Fibroblast of mammary gland (primary cell): ENCODE measurements around the gene MLST8.

ENCODE experiments used
- DNase-seq: peaks from one replicate; pipeline ENCODE4 v3.0.0-alpha.2; 2010; ENCODE audit warnings: low read depth
- H3K4me3 ChIP-seq: 2 replicates; pipeline ENCODE4 v1.5.1; 2011; ENCODE audit warnings: low read depth, mild to moderate bottlenecking, low read length, moderate library complexity; ENCODE audit not compliant: control insufficient read depth
- TF ChIP-seq, protein P1 (sequence below): conservative IDR thresholded peaks from 2 replicates; pipeline ENCODE4 v1.5.1; 2011; ENCODE audit warnings: low read depth, low read length, inconsistent platforms; ENCODE audit not compliant: control insufficient read depth, insufficient read depth

Gene MLST8

GRCh38 chr16:2232094-2232990, 27.1 kb downstream of the MLST8 start:
- H3K4me3 ChIP-seq, result no peak overlapping the region
- DNase-seq, result no peak

DNA sequence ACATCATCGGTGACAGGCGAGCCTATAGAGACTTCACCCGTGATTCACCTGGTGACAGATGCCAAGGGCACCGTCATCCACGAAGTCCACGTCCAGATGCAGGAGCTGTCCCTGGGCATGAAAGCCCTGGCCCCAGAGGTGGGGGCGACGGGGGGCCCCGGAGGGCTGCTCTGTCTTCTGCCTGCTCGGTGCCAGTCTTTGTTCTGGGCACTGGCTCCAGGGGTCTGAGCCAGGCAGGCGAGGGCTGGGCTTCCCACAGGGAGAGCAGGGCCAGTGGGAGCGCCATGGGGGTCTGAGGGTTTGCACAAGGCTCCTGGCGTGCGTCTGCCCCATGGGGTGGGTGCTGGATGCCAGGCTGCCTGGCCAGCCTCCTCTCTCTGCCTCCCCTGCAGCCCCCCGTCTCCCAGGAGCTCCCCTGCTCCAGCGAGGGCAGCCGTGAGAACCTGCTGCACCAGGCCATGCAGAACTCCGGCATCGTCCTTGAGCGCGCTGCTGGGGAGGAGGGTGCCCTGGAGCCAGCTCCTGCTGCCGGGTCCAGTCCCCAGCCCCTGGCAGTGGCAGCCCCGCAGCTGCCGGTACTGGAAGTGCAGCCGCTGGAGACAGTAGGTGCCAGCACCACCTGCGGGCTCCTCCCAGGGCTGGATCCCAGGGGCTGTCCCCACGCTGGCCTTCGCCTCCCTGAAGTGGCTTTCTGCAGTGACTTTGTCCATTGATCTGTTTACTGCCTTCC, 28.0 kb downstream of the MLST8 start:
- no peak for DNase-seq
- TF ChIP-seq, protein P1, sequence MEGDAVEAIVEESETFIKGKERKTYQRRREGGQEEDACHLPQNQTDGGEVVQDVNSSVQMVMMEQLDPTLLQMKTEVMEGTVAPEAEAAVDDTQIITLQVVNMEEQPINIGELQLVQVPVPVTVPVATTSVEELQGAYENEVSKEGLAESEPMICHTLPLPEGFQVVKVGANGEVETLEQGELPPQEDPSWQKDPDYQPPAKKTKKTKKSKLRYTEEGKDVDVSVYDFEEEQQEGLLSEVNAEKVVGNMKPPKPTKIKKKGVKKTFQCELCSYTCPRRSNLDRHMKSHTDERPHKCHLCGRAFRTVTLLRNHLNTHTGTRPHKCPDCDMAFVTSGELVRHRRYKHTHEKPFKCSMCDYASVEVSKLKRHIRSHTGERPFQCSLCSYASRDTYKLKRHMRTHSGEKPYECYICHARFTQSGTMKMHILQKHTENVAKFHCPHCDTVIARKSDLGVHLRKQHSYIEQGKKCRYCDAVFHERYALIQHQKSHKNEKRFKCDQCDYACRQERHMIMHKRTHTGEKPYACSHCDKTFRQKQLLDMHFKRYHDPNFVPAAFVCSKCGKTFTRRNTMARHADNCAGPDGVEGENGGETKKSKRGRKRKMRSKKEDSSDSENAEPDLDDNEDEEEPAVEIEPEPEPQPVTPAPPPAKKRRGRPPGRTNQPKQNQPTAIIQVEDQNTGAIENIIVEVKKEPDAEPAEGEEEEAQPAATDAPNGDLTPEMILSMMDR, result no peak
- no peak overlapping the region for H3K4me3 ChIP-seq

More at GRCh38 chr16:2232094-2232990, 27.1 kb downstream of the MLST8 start:
- TF ChIP-seq, protein P1, result no peak

DNA sequence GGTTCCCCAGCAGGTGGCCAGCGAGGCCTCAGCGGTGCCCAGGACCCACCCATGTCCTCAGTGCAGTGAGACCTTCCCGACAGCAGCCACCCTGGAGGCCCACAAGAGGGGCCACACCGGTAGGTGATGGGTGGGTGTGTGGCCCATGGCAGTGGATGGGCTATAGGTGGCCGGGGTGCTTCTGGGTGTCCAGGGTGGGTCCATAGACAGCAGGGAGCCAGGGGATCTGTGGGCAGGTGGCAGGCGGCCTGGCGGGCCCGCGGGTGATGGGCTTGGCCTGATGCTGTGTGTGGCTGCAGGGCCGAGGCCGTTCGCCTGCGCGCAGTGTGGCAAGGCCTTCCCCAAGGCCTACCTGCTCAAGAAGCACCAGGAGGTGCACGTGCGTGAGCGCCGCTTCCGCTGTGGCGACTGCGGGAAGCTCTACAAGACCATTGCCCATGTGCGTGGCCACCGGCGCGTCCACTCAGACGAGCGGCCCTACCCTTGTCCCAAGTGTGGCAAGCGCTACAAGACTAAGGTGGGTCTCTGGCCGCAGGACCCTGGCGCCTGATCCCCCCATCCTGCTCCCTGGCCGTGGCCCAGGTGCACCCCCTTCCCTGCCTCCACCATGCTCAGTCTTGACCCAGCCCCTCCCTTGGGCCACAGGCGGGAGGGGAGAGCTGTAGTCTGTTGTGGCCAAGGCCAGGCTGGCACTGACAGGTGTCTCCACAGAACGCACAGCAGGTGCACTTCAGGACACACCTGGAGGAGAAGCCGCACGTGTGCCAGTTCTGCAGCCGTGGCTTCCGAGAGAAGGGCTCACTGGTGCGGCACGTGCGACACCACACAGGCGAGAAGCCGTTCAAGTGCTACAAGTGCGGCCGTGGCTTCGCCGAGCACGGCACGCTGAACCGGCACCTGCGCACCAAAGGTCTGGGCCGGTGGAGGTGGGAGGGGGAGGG, 28.9 kb downstream of the MLST8 start:
- DNase-seq, result no peak
- no peak overlapping the region for H3K4me3 ChIP-seq
- TF ChIP-seq, protein P1, result no peak

DNA sequence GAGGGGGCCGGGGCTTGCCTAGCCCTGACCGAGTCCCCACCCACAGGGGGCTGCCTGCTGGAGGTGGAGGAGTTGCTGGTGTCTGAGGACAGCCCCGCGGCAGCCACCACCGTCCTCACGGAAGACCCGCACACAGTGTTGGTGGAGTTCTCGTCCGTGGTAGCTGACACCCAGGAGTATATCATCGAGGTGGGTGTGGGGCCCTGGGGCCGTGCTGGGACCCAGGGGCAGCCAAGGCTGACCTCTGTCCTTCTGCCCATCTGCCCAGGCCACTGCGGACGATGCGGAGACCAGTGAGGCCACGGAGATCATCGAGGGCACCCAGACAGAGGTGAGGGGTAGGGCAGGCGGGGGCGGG, 29.5 kb downstream of the MLST8 start:
- TF ChIP-seq, protein P1, result no peak
- no peak for DNase-seq
- H3K4me3 ChIP-seq, result no peak overlapping the region

GRCh38 chr16:2235234-2235651, 30.0 kb downstream of the MLST8 start:
- H3K4me3 ChIP-seq, result no peak overlapping the region
- DNase-seq, result no peak
- TF ChIP-seq, protein P1, result no peak

GRCh38 chr16:2235695-2236336, 30.6 kb downstream of the MLST8 start:
- no peak overlapping the region for H3K4me3 ChIP-seq
- TF ChIP-seq, protein P1, result no peak

More at GRCh38 chr16:2235695-2236336, 30.6 kb downstream of the MLST8 start:
- no peak for DNase-seq
